Superior temporal gyrus (tissue), 1 donor: ENCODE measurements around the gene DDA1.
"Not testable (repeated sequence)": the region's sequence is repeated elsewhere in the genome, so short reads cannot be mapped to it uniquely, and the experiment has no call there.

Experiments used
- DNase-seq: peaks from one replicate; pipeline ENCODE4 v3.0.0-alpha.2; 2016; ENCODE audit errors: extremely low spot score

Gene DDA1

DNA sequence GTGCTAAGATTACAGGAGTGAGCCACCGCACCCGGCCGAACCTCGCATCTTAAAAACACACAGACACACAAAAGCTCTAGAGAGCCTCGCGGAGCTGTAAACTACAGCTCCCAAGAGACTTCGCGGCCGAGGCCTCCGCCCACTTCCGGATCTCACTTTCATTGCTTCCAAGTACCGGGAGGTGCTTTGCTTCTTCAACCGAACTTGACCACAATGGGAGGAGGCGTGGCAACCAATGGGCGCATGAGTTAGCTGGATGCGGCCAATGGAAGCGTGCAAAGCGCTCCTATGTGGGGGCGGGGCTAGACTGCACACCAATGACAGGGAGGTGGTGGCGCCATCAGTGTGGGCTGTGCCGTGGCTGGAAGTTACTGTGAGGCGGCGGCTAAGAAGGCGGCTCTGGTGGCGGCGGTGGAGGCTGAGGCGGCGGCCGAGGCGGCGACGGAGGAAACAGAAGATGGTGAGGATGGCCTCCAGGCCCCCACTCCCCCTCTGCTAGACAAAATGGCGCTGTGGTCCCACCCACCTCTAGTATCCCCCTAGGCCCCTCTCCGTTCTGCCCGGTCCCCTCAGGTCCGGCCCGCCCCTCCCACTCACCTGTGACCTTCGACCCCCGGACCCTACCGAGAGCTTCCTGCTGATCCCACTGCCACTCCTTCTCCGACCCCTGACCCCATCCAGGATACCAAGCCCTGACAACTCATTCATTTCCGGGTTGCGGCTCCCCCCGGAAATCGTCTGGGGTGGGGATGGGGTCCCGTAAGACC, at the start of gene DDA1:
Gene DDA1, plus strand, starts transcription at position 366 of the 767 bp plus-strand sequence. Its CDS starts 92 bp downstream, at position 458.
- peak; percentile 100 for DNase-seq

DNA sequence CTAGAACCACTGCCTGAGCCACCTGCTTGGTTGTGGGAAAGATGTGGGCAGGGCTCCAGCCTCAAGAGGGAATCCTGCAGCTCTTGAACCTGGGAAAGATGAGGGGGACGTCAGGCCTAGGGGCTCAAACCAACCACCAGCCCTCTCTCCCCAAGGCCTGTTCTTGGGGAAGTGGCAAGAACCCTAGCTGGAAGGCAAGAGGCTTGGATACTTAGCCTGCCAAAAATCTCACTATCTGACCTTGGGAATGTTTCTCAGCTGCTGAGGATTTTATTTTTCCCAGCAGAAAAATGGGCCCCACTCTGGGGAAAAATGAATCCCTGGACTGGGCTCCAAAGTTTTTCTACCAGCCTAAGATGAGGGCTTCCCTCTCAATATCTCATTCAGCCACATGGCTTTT, 49.4 kb upstream of the DDA1 start:
- no peak for DNase-seq

DNA sequence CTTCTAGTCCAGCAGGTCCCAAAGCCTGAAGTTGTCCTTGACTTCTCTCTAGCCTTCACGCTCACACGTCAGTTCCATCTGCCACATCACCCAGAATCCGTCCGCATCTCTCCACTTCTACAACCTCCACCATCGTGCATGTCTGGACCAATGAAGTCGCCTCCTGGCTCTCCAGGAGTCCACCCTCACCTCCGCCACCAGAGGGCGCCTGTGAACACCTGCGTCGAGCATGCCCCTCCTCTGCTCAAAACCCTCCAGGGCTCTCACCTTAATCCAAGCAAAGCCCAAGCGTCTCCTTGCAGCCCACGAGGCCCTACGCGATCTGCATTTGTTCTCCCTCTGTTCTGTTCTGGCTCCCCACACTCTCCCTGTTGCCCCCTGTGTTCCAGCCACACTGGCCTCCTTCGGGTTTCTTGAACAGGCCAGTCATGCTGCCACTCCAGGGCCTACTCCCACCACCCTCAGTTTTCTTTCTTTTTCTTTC, 48.5 kb upstream of the DDA1 start:
- peak; percentile 31 for DNase-seq

GRCh38 chr19:17262557-17262956, 46.8 kb upstream of the DDA1 start:
- DNase-seq: no peak

- no peak for DNase-seq
Observed at GRCh38 chr19:17263712-17264640, 45.4 kb upstream of the DDA1 start.

- DNase-seq: no peak
Observed at GRCh38 chr19:17264641-17264979, 44.8 kb upstream of the DDA1 start, which contains the start of gene USHBP1. USHBP1 (minus strand) TSS chr19:17264745; CDS start chr19:17264299, 446 bp downstream.

- DNase-seq: no peak
Observed at GRCh38 chr19:17266026-17266425, 43.3 kb upstream of the DDA1 start.

DNA sequence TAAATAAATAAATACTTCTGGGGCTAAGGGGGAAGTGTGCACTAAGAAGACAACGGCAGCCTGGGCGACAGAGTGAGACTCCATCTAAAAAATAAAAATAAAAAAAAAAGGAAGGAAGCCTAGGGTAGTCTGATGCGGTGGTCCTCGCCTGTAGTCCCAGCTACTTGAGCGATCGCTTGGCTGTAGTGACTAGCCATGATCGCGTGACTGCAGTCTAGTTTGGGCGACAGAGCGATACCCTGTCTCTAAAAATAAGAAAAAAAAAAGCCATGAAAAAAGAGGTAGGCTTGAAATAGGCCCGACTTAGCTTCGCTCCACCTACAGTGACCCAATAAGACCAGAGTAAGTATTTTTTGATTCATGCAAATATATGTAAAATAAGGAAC, 42.8 kb upstream of the DDA1 start:
- no peak for DNase-seq

DNA sequence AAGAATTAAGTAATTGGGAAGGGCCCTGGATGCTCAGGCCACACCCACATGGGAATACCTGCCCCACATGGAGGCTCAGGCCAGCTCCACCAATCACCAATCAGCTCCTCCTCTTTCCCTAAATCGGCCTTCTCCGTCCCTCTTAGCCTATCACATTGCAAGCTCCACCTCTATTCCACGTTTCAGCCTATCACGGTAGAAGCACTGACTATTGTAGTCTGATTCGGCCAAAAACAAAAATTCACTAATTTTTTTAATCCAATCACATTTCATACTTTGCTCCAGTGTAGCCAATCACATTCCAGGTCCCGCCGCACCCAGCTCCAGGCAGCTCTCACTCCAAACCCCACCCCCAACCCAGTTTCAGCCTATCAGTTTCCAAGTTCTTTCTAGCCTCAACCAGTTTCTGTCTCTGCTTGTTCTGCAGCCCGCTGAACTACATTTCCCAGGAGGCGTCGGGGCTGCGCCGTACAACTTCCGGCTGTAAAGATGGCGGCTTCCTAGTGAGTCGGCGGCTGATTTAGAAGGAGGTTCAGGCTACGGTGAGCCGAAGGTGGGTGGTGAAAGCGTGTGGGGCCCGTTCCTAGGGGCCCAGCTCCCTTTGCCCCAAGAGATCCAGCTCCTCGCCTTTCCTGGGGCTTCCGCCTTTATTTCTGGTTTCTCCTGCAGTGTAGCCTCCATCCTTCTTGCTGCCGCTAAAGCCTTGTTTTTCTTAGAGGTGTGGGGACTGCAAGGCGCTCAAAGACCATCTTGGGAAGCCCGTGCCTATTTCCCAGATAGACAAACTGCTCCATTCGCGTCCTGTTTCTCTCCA, 42.2 kb upstream of the DDA1 start, which contains the start of gene BABAM1:
Gene BABAM1, plus strand, starts transcription at position 469 of the 814 bp plus-strand sequence. CDS start 1,364 bp downstream, outside the sequence.
- DNase-seq: peak; percentile 99

DNA sequence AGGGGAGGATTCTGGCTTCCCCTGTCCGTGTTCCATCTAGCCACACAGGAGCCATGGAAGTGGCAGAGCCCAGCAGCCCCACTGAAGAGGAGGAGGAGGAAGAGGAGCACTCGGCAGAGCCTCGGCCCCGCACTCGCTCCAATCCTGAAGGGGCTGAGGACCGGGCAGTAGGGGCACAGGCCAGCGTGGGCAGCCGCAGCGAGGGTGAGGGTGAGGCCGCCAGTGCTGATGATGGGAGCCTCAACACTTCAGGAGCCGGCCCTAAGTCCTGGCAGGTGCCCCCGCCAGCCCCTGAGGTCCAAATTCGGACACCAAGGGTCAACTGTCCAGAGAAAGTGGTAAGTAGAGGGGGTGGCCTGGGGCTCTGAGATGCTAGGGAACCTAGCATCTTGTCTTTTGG, 40.6 kb upstream of the DDA1 start:
- DNase-seq: no peak

DNA sequence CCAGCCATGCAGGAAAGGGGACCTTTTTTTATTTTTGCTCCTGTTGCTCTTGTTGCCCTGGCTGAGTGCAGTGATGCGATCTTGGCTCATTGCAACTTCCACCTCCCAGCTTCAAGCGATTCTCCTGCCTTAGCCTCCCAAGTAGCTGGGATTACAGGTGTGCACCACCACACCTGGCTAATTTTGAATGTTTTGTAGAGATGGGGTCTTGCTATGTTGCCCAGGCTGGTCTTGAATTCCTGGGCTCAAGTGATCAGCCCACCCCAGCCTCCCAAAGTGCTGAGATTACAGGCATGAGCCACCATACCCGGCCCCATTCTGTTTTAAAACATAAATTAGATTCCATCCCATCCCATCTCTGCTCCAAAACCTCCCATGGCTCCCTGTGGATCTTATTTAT, 34.5 kb upstream of the DDA1 start:
- not testable (repeated sequence) for DNase-seq

DNA sequence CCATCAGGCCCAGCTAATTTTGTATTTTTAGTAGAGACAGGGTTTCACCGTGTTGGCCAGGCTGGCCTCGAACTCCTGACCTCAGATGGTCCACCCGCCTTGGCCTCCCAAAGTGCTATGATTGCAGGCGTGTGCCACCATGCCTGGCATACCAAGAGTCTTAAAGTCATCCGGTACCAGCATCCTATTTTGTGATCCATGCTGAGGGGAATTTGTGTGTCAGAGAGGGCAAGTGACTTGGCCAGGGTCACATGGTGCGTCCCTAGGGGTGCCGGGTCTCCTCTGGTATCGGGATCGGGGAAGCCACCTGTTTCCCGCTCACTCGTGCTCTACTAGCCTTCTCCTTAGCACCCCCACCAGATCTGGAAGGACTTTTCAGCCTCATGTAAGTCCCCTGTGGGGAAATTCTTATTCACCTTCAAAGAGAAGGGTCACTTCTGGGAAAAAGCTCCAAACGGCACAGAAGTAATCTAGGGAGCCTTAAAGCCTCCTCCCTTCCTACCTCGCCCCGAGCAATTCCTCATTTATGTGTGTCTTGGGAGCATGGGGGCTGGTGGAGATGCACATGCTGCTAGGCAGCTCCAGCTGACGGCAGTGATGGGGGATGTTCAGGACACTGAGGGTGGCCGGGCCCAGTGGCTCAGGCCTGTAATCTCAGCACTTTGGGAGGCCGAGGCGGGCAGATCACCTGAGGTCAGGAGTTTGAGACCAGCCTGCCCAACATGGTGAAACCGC, 33.8 kb upstream of the DDA1 start:
- DNase-seq: no peak

DNA sequence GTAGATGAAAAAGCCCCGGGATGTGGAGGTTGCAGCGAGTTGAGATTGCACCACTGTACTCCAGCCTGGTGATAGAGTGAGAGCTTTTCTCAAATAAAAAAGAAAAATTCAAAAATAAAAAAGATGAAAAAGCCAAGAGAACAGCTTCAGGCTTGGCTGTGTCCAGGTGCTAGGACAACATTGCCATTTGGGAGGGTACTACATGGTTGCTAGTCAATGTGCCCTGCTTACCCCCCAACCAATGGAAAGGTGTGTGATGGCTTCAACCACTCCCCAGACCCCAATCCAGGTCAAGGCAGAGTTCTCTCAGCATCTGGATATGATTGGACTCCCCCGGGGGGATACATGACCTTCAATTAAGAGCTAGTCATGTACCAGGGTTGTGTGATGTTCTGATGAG, 29.9 kb upstream of the DDA1 start:
- DNase-seq: no peak

GRCh38 chr19:17281391-17282304, 27.7 kb upstream of the DDA1 start, which contains the start of gene ANKLE1:
ANKLE1 (plus strand) TSS chr19:17281901; CDS start chr19:17281921, 20 bp downstream.
- DNase-seq: no peak

GRCh38 chr19:17282488-17283125, 26.8 kb upstream of the DDA1 start:
- DNase-seq: peak; percentile 76

- DNase-seq: no peak
Observed at GRCh38 chr19:17283504-17283996, 25.8 kb upstream of the DDA1 start.

DNA sequence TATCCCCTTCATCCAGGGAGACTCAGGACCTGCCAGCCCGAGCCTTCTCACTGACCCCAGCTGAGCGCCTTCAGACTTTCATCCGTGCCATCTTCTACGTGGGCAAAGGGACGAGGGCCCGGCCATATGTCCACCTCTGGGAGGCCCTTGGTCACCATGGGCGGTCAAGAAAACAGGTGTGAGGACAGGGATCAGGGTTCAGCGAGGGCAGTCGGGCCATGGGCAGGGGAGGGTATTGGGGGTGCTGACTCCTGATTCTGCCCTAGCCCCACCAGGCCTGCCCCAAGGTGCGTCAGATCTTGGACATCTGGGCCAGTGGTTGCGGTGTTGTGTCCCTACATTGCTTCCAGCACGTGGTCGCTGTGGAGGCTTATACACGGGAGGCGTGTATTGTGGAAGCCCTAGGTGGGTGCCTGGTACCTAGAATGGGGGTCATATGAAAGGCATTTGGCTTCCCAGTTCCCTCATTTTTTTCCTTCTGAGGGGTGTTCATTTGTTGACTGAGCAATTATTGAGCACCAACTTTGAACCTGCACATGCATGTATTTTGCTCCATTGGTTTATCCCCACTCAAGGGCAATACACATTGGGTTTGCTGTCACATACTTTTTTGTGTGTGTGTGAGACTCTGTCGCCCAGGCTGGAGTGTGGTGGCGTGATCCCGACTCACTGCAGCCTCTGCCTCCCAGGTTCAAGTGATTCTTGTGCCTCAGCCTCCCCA, 23.8 kb upstream of the DDA1 start:
- no peak for DNase-seq

DNA sequence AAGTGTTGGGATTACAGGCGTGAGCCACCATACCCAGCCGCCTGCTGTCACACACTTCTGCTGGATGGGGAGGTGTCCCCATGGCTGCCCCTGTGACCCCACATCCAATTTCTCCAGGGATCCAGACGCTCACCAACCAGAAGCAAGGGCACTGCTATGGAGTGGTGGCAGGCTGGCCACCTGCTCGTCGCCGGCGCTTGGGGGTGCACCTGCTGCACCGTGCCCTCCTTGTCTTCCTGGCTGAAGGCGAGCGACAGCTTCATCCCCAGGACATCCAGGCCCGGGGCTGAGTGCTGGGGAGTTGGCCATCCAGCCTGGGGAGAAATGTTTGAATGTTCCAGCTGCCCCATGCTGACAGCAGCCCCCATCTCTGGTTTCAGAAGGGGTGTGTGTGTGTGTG, 23.1 kb upstream of the DDA1 start:
- no peak for DNase-seq
